H7 (cell line): ENCODE results near the gene DHX38. TPM values are rescaled to one million over a fixed set of nuclear protein-coding genes. Genes with fewer than 3 reads are reported as not detected.

Source experiments
- DNase-seq: peaks from one replicate; pipeline ENCODE4 v3.0.0; 2012
- H3K27me3 ChIP-seq: 2 replicates; pipeline ENCODE4 v1.6.0; 2011; ENCODE audit warnings: mild to moderate bottlenecking, low read length; ENCODE audit not compliant: control insufficient read depth, insufficient read depth
- H3K36me3 ChIP-seq: replicated peaks from 2 replicates; pipeline ENCODE4 v1.5.1; 2011; ENCODE audit warnings: low read length; ENCODE audit not compliant: control insufficient read depth, insufficient read depth
- H3K4me3 ChIP-seq: 2 replicates; pipeline ENCODE4 v1.5.1; 2011; ENCODE audit warnings: low read depth, mild to moderate bottlenecking, control low read depth, low read length, moderate library complexity; ENCODE audit not compliant: insufficient read depth
- total RNA-seq: library from RNA; depleted of rRNA; stranded (reverse); fragments of >200 nt; shearing (Covaris generic); gene quantifications from 2 replicates; pipeline ENCODE4 v1.2.3, GENCODE V29; 2014; rRNA removed

DHX38 gene
- total RNA-seq, 1 experiment from 2014 or later, result 55.7 TPM

DNA sequence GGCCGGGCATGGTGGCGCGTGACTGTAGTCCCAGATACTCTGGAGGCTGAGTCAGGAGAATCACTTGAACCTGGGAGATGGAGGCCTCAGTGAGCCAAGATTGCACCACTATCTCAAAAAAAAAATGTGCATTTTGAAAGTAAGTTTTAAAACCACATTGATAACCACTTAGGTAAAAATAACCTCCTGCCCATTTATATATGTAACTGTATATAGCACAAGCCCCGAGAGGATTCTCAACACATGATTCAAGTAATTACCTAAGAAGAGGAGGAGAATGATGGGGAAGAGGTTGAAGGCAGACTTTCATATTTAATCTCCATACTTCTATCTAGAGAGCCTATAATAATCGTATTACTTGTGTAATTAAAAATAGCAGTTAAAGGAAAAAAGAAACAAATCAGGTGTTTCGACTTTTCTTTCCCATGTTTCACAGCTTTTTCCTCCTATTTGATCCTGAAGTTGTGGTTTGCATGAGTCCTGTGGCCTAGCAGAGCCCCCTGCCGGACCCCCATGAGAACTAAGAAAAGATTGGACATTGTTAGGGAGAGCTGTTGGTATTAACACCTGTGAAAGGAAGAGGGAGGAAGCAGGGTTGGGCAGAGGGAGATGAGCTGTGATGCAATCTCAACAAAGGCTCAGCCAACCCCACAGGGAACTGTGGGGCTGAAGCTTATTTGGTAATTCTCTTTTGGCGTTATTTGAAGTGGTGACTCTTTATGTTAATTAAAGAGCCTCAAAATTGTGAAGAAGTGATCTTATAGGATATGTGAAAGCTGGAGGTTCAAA, 56.2 kb downstream of the DHX38 start:
- Histone ChIP-seq H3K27me3 (no peaks in the 10 kb centered on the region), H3K36me3 (no peaks in the 10 kb centered on the region), H3K4me3 (no peak overlapping the region)
- DNase-seq, result peak; percentile 55

- no peak for DNase-seq
- Histone ChIP-seq H3K27me3 (no peaks in the 10 kb centered on the region), H3K4me3 (no peak overlapping the region), H3K36me3 (no peaks in the 10 kb centered on the region)
These were observed 65.7 kb downstream of the DHX38 start for GRCh38 chr16:72159386-72159785.

DNA sequence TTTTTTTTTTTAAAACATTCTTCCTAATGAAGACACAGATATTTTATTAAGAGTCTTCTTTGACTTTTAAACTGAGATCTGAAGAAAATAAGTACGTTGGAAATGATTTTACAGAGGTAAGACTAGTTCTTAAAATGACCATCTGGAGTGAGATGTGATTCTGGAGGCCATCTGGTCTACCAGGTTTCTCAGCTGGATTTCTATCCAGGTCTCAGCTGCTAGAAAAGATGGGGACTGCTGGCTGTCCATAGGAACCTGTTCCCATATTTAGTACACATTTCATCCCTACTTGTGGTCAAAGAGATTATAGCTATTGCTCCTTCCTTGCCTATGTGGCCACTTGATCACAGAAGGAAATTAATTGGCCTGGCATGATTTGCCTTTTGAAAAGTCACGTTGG, 66.2 kb downstream of the DHX38 start:
- Histone ChIP-seq H3K27me3 (no peaks in the 10 kb centered on the region), H3K36me3 (no peaks in the 10 kb centered on the region), H3K4me3 (no peak overlapping the region)
- no peak for DNase-seq

- DNase-seq, result no peak
- Histone ChIP-seq H3K36me3 (no peaks in the 10 kb centered on the region), H3K27me3 (no peaks in the 10 kb centered on the region), H3K4me3 (no peak overlapping the region)
These were observed 68.6 kb downstream of the DHX38 start for GRCh38 chr16:72162105-72162692.

Other genes starting within 250 kb of the DHX38 start
- 12.1 and 12.6 TPM in 2 replicates for gene ATXN1L, start 247.9 kb upstream of the DHX38 start, total RNA-seq
- gene ZNF821, start 209.7 kb upstream of the DHX38 start, total RNA-seq, result 16.8 and 19.8 TPM in 2 replicates
- 267 and 292 TPM in 2 replicates for gene IST1, start 198.3 kb upstream of the DHX38 start, total RNA-seq
- gene PKD1L3, start 93.4 kb upstream of the DHX38 start, total RNA-seq, result 0.03 TPM in 1 of 2 replicates, not detected in the other
- 21.8 and 22.4 TPM in 2 replicates for gene DHODH, start 85.1 kb upstream of the DHX38 start, total RNA-seq
- gene HP, start 39.3 kb upstream of the DHX38 start, total RNA-seq, result 1.6 and 9.8 TPM in 2 replicates
- not detected in 2 replicates for gene HPR, start 30.6 kb upstream of the DHX38 start, total RNA-seq
- 6.1 and 8.3 TPM in 2 replicates for gene TXNL4B, start 227 bp upstream of the DHX38 start, total RNA-seq
- gene PMFBP1, start 78.3 kb downstream of the DHX38 start, total RNA-seq, result 0.04 and 0.52 TPM in 2 replicates